AG04449 (cell line): ENCODE data around the gene GOLGA6A.

Experiments
- CTCF ChIA-PET: fragments of 350-600 bp; formaldehyde crosslinking; extraction: SDS; loops from one replicate; lab custom pipeline; 2021; ENCODE audit warnings: antibody characterized with exemption; lab: Yijun Ruan, JAX
- POLR2A ChIA-PET: fragments of 400-600, 350-600 bp; formaldehyde crosslinking; extraction: SDS; loops from one replicate; lab custom pipeline; 2020; ENCODE audit warnings: antibody characterized with exemption, inconsistent platforms; lab: Yijun Ruan, JAX
- DNase-seq: peaks from one replicate; pipeline ENCODE4 v3.0.0-alpha.2; 2010; ENCODE audit warnings: low read depth, low spot score
- H3K4me3 ChIP-seq: 2 replicates; pipeline ENCODE4 v1.5.1; 2011; ENCODE audit warnings: low read depth, mild to moderate bottlenecking, control low read depth, low read length
- TF ChIP-seq, protein P1 (sequence below): IDR thresholded peaks from one replicate; pipeline ENCODE4 v1.5.1; 2011; ENCODE audit warnings: mild to moderate bottlenecking, moderate library complexity, low read length, control low read depth, inconsistent platforms; ENCODE audit not compliant: insufficient read depth; ENCODE audit errors: missing control alignments

The GOLGA6A gene

GRCh38 chr15:74128785-74129585 is 46.6 kb upstream of the GOLGA6A start:
- no peak for DNase-seq
- TF ChIP-seq, protein P1, sequence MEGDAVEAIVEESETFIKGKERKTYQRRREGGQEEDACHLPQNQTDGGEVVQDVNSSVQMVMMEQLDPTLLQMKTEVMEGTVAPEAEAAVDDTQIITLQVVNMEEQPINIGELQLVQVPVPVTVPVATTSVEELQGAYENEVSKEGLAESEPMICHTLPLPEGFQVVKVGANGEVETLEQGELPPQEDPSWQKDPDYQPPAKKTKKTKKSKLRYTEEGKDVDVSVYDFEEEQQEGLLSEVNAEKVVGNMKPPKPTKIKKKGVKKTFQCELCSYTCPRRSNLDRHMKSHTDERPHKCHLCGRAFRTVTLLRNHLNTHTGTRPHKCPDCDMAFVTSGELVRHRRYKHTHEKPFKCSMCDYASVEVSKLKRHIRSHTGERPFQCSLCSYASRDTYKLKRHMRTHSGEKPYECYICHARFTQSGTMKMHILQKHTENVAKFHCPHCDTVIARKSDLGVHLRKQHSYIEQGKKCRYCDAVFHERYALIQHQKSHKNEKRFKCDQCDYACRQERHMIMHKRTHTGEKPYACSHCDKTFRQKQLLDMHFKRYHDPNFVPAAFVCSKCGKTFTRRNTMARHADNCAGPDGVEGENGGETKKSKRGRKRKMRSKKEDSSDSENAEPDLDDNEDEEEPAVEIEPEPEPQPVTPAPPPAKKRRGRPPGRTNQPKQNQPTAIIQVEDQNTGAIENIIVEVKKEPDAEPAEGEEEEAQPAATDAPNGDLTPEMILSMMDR: no peak
- POLR2A ChIA-PET: interaction anchor here (0.7 kb wide), 1 partner anchor 193 kb away, joined by 3 read pairs; no protein-coding TSS in a partner anchor
- H3K4me3 ChIP-seq: no peak overlapping the region
- CTCF ChIA-PET: interaction anchor here (0.8 to 6.5 kb wide), 20 partner anchors 9 to 202 kb away, joined by 3 to 219 read pairs (median 4); partner anchors contain the start of gene ISLR

- ChIA-PET CTCF (interaction anchor here (0.7 to 6.5 kb wide), 23 partner anchors 10 to 203 kb away, joined by 3 to 219 read pairs (median 4); partner anchors contain the start of gene ISLR), POLR2A (interaction anchor here (0.7 kb wide), 1 partner anchor 202 kb away, joined by 4 read pairs; no protein-coding TSS in a partner anchor)
- TF ChIP-seq, protein P1: no peak
- DNase-seq: no peak
- peak overlapping the region; percentile 51 for H3K4me3 ChIP-seq
Observed at GRCh38 chr15:74127954-74128784, 45.8 kb upstream of the GOLGA6A start.

DNA sequence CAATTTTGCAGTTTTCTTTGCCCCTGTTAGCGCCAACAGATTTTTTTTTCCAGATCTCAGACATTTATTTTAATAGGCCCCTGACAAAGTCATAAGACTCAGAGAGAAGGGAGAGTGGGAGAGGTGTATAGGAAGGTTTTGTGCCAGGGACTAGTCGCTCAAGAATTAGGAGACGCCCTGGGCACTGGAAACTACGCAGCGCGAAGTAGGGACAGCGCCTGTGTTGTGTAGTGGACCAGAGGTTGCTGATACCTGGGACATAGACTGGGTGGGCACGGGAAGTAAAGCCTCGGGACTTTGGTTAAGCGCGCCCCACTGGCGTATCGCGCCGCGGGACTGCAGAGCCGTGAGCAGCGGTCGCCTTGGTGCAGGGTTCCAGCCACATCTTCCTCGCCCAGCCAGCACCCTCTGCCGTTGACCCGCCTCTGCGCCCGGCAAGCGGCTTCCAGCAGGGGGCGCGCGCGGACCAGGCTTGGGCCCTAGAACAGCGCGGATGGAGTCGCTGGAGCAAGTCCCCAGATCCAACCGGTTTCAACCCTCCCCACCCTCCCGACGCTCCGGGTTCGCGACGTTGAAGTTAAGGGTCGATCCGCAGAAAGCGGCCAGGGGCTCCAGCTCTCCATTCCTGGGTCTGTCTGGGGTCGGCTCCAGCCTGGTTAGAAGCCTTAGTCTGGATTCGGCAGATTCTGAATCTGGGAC is 45.1 kb upstream of the GOLGA6A start:
- POLR2A ChIA-PET: interaction anchor here (0.7 kb wide), 1 partner anchor 203 kb away, joined by 4 read pairs; no protein-coding TSS in a partner anchor

GRCh38 chr15:74124759-74125158 is 42.4 kb upstream of the GOLGA6A start:
- no peak overlapping the region for H3K4me3 ChIP-seq
- TF ChIP-seq, protein P1: no peak
- ChIA-PET CTCF (interaction anchor here (0.7 to 6.5 kb wide), 13 partner anchors 9 to 197 kb away, joined by 3 to 219 read pairs (median 5); no protein-coding TSS in a partner anchor), POLR2A (no interaction called here)
- DNase-seq: no peak

More for the DNA sequence above, 45.1 kb upstream of the GOLGA6A start:
- TF ChIP-seq, protein P1: peak; percentile 100
- peak overlapping the region; percentile 51 for H3K4me3 ChIP-seq
- DNase-seq: peak; percentile 5
- CTCF ChIA-PET: interaction anchor here (0.7 to 6.5 kb wide), 21 partner anchors 21 to 204 kb away, joined by 3 to 219 read pairs (median 6); partner anchors contain the start of gene ISLR

DNA sequence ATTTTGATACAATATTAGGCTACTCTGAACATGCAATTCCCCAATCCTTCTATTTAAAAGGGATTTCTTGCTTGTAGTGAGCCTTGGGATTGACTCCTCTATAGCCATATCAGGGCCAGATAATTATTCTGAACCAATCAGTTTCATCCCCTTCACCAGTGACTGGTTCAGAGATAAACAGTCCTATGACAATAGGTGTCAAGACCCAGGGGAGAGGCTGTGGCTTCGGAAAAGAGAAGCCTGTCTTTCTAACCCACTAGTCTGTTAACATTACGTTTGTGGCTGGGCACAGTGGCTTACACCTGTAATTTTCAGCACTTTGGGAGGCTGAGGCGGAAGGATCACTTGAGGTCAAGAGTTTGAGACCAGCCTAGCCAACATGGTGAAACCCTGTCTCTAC is 41.8 kb upstream of the GOLGA6A start:
- ChIA-PET CTCF (interaction anchor here (1.2 to 7.6 kb wide), 5 partner anchors 71 to 197 kb away, joined by 3 to 59 read pairs (median 23); no protein-coding TSS in a partner anchor), POLR2A (no interaction called here)
- no peak for DNase-seq
- TF ChIP-seq, protein P1: no peak
- H3K4me3 ChIP-seq: no peak overlapping the region
